Stimulated activated CD4-positive, alpha-beta T cell treated with anti-CD3 and anti-CD28 coated beads, Interleukin-15, amount 100 ng/mL, for 48 hours (primary cell): ENCODE results near the gene DDB1.

Experiments used
- DNase-seq, 2 donors: peaks; one replicate each; pipeline ENCODE4 v3.0.0-alpha.2; 2020; ENCODE audit warnings: low read depth in 2 of 2

The DDB1 gene

DNA sequence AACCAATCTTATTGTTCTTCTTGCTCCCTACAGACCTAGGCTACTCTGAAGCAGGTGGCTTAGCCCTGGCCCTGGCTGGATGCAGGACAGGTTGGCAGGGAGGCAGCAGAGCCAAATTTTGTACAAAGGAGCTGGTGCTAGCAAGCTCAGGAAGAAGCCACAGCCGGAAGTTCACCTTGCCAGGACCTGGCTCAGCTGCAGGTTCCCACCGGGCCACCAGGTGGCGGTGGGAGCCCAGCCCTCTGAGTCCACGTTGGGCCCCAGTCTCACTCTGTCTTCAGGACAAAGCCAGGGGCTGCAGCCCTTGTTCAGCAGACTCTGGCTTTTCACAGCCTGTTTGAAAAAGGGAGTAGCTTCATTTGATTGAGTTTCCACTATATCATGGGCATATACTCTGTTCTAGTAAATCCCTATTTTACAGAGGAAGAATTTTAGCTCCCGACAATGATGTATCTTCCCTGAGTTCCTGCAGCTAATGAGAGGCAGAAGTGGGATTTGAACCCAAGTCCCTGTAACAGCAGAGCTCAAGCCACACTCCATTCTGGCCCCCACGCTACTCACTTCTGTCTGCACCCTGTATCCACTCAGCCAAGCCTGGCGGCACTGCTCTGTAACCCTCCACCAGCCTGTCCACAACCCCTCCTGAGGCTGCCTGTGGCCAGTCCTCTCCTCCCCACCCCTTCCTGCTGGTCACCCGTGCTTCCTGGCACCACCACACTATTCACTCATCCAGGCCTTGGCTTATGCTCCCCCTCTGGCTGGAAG is 3.4 kb upstream of the DDB1 start:
- peak; percentile 62 to 81 for DNase-seq

DNA sequence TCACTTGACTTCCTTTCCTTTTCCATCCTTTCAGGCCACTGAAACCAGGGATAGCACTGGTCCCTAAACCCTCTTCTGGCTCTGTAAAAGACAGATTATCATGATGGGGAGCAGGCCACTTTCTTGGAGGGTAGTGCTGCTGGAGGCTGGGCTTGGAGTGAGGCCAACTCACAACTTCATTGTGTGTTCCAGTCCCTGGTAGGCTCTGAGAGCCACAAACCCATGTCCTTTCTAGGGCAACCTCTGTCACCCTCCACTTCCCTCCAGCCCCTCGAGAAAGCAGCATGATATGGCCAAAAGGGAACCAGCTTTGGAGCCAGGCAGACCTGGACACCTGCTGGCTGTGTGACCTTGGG is 2.4 kb upstream of the DDB1 start:
- DNase-seq = no peak

- no peak for DNase-seq
Measured at GRCh38 chr11:61334434-61335354, 1.8 kb upstream of the DDB1 start.

- DNase-seq = peak in 1 of 2 donors; percentile 7
Measured at GRCh38 chr11:61333550-61334433, 887 bp upstream of the DDB1 start.

DNA sequence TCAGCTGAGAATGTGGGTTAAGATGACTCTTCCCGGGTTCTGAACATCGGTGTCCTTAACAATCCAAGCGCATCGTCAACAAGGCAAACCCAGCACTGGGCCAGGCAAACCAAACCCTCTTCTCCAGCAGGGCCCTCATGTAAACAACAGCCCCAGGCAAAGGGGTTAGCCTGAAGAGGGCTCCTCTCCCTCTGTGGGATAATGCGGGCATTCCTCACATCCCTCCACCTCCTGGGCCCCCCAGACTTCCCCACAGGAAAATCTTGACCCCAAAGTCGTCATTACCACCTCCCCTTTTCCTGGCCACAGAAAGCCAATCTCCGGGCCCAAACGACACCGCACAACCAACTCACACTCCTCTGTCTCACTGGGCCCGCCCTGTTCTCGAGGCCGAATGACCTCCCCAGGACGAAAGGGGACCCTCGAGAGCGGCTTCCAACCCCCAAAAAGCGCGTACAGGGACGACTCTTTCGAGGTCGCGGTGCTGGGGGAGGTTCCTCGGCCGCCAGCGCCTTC is 566 bp downstream of the DDB1 start:
- DNase-seq = no peak

DNA sequence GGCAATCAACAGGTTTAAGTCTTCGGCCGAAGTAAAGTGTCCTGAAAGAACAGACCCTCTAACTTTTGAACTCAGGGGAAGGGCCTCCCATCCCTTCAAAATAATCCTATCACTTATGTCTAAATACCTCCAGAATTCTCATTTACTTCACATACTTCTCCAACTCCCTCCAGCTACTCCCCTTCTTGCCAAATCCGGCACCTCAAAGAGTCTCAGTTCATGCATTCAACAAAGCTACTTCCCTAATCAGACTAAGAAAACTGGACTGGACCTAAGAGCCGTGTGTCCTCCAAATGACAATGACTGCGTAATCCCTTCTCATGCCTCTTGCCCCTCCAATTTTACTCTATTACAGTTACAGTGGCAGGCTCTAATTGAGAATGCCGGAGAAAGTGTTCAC is 1.3 kb downstream of the DDB1 start:
- no peak for DNase-seq

DNA sequence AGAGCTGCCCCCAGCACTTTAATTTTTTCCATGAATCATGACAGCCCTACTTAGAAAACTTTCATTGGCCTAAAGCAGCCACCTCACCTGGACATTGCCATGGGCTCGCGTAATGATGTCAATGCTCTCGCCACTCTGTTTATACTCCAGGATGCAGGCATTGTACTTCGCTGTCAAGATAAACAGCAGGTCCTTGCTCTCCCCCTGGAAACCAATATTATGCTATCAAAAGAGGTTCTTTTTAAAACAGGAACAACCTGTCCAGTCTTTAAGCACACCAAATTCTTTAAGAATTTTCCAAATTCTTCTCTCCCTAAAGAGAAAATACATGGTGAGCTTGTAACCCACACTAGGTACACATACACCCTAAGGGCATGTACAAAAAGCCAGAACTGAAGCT is 3.0 kb downstream of the DDB1 start:
- no peak for DNase-seq

- no peak for DNase-seq
Measured at GRCh38 chr11:61328351-61328750, 4.6 kb downstream of the DDB1 start.

GRCh38 chr11:61327669-61328071 is 5.2 kb downstream of the DDB1 start:
- no peak for DNase-seq

- DNase-seq = no peak
Measured at GRCh38 chr11:61325649-61326414, 7.1 kb downstream of the DDB1 start.

- no peak for DNase-seq
Measured at GRCh38 chr11:61315260-61315659, 17.6 kb downstream of the DDB1 start.

DNA sequence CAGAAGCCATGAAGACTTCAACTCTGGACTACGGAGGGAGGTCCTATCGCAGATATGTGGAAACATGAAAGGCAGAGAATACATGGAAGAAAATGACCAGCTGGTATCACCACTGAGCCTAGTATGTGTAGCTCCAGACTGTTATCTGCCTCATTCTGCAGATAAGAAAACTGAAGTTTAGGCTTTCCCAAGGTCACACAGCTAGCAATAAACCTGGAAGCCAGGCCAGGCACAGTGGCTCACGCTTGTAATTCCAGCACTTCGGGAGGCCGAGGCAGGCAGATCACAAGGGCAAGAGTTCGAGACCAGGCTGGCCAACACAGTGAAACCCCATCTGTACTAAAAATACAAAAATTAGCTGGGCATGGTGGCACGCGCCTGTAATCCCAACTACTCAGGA is 22.2 kb downstream of the DDB1 start:
- no peak for DNase-seq

DNA sequence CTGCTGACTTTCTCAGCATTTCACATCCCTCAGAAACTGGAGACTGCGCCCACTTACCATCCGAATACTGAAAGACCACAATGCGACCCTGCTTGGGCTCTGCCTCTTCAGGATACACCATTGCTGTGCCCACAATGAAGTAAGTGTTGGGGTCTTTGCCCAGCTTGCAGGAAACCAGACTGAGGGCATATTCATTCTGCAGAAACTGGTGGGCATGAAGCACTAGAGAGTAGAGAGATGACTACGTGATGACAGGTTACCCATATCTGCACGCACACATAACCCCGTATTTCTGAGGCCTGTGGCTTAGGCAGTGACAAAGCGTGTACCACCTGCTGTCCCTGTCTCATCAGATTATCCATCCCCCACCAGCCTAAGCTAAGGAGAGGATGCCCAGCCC is 23.2 kb downstream of the DDB1 start:
- DNase-seq = no peak

GRCh38 chr11:61309141-61309540 is 23.8 kb downstream of the DDB1 start:
- no peak for DNase-seq

DNA sequence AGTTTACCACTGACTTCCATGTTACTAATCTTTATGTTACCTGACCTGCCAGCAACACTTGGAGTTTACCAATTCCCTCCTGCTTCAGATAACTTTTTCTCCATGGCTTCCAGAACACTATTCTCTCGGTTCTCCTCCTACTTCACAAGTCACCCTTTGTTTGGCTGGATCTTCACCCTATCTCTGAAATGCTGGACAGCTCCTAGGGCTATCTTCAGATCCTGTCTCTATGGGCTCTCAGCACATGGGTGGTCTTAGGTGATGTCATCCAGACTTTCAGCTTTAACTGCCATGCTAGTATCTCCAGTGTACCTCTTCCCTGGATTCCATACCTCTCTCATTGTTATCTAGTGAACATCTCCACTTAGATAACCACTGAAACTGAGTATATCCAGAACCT is 25.6 kb downstream of the DDB1 start:
- DNase-seq = no peak

DNA sequence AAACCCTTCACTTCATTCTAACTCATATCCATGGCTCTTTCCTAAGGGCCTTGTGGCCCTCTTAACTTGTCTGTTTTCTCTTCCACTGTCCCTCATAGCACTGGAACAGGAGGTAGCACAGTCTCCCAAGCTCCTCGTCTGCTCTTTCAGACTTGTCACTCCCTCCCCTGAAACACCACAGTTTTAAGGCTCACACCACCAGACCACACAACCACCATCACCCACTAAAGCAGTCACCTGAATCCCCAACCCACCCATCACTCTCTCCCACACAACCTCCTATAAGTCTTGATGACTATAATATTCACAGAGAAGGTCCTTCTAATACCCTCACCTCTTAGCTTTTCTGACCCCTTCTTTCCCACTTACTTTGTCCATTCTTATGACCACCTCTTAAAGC is 26.7 kb downstream of the DDB1 start:
- no peak for DNase-seq

- DNase-seq = no peak
Measured at GRCh38 chr11:61305417-61305816, 27.5 kb downstream of the DDB1 start.

GRCh38 chr11:61303725-61304124 is 29.2 kb downstream of the DDB1 start:
- DNase-seq = no peak

DNA sequence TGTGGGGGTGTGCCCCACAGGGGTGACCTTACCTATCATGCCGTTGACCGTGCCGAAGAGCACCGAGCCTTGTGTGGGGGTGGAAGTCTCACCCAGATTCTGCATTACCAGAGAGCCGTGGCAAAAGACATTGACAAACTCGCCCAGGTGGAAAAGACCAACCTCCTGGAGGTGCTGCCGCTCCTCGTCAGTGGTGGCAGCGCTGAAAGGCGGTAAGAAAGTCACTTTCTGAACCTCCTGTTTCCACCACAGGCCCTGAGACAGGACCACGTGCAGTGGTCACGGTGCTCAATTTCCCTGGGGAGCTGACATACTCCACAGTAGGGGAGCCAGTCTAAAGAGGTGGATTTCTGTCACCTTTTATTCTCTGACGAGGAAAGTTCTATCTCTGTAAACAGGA is 30.4 kb downstream of the DDB1 start:
- DNase-seq = no peak

GRCh38 chr11:61298663-61299244 is 34.2 kb downstream of the DDB1 start:
- no peak for DNase-seq

DNA sequence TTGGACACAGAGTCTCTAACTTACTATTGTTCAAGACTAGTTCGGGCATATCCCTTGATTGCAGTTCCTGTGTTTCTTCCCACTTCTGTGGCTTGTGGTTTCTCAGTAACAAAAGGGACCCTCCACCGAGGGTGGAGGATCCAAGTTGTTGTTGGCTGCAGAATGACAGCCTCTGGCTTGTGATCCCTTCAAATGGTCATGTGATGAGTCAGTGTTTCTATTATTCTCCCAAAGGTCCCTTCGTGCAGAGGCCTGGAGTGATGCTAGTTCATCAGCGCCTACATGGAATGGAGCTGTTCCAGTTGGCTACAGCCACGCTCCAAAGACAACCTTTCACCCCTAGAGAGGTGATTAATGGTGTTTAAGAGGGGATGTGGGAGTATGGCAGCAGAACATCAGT is 35.2 kb downstream of the DDB1 start:
- no peak for DNase-seq
